Stromal cell of bone marrow (primary cell): ENCODE results near the gene ANXA10.
A peak's percentile ranks its signal among the peaks of the same experiment; 100 is the strongest.
"Not testable (repeated sequence)": the region's sequence is repeated elsewhere in the genome, so short reads cannot be mapped to it uniquely, and the experiment has no call there.

Experiments used
- DNase-seq: peaks from one replicate; pipeline ENCODE4 v3.0.0-alpha.2; 2012; ENCODE audit warnings: low read depth

ANXA10 gene

DNA sequence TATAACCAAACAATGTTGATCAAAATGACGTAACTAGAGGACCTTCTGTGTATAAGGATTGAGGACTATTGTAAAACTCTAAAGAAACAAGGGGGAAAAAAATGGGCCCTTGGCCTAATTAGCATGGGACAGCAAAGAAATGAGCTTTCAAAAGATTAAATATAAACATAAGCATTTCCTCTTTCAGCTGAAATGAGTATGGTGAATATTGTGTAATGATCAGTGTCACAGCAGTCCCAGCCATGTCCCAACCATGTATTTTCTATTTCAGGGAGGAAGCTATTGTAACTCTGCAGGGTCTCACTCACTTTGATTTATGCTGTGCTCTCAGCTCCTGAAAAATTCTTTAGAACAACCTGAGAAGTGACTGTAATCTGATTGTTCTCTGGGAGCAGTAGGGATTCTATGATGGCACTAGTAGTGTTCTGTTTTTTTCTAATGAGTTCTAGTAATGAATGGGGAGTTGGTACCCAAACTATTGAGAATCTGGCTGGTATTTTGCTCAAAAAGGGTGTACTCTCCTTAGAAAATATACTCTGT lies 25.8 kb downstream of the ANXA10 start:
- DNase-seq, result no peak

DNA sequence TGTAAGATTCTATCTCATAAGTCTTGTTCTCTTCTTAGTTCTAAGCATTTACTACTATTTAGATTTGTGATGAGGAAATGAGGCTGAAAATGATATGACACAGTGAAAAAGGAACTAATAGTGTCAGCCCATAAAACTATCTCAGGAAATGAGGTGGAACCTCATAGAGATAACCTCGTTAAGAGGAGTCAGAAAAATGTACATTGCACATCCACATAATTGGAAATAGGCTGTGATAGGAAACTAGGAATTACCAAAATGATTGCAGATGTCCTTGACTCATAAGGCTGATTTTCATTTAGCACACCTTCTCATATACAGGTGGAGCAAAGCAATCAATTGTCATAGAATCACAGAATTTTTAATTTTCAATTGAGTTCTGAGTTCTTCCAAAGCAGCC lies 26.8 kb downstream of the ANXA10 start:
- no peak for DNase-seq

DNA sequence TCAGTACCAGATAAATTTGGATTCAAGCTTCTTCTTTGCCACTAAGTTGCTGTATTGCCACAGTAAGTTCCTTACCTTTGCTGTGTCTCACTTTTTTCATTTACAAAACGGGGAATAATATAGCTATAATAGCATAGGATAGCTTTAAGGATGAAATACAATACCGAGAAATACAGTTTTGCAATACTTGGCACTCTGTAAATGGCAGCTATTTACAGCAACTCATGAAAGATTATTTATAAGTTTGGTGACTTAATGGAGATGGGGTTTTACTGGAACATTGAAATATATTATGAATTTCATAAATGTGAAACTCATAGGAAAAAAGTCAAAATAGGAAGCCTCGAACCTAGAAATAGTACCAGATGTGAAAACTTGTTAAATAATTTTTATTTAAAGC lies 27.6 kb downstream of the ANXA10 start:
- DNase-seq, result peak; percentile 31

DNA sequence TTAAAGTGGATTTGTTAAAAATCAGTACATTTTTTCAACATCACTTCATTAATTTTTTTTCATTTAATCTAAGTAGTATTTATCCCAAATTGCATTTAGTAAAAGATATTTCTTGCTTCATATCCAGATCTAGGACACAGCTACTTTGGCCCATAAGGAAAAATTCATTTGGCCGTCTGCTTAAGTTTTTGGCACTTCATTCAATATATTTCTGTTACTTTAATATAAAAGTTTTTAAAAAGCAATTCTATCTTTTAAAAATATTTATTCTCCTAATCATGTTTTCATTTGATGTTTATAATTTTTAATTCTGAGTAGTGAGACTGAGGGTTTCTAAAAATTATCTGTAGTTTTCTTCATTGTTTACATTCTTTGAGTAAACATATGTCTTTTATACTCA lies 28.5 kb downstream of the ANXA10 start:
- DNase-seq, result no peak

DNA sequence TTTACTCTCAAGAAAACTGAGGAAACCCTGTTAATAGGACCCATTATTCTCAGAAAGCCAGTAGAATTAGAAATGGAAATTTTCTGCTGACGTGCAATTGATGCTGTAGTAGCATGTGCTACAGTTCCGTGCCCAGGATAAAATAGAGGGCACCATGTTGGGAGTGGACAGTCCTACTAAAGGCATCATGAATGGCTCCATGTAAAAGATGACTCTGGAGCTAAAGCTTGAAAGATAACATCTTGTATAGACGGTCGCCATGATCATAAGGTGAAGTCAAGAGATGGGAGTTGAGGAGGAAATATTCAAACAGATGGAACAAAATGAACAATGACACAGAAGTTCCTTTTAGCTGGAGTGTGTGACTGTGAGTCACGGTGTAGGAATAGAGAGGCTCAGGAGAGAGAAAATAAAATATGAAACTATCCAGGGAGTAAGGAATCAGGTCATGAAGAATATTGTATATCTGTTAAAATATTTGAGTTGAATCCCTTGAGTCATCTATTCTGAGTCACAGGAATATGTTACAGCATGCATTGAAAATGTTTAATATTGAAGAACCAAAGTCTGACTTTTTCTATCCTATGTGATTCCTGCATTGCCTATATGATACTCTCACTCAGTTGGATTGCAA lies 31.8 kb downstream of the ANXA10 start:
- DNase-seq, result peak; percentile 72

DNA sequence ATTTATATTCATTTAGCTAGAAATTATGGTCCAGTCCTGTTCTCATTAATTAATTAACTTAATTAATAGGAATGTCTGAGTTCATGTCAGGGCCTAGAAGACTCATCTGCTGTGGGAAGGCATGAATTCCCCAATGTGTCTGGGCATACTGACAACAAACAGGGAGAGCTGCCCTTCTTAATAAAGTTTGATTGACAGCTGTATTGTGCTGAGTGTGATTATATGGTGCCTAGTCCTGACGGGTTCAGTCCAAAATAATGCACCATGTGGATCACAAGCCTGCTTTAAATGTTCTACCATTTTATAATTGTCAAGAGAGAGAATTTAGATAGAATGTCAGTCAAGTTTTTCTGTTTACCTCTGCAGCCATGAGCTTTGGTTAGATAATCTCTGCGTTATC lies 34.6 kb downstream of the ANXA10 start:
- DNase-seq, result no peak

DNA sequence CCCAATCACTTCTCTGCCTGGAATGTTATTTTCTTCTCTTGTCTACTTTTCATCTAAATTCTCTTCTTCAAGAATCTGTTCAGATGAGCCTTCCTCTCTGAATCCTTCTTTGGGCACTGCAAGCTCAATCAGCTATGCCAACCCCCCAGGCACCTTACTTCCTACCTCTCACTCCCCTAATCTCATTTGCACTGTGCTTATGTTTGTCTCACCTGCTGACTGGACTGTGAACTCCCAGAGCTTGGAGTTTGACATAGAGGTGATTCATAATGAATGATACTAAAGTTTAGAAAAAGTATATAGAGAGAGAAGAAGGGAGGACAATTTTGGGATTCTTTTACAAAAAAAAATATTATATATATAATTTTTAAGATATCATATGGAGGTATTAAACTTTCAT lies 36.3 kb downstream of the ANXA10 start:
- no peak for DNase-seq

DNA sequence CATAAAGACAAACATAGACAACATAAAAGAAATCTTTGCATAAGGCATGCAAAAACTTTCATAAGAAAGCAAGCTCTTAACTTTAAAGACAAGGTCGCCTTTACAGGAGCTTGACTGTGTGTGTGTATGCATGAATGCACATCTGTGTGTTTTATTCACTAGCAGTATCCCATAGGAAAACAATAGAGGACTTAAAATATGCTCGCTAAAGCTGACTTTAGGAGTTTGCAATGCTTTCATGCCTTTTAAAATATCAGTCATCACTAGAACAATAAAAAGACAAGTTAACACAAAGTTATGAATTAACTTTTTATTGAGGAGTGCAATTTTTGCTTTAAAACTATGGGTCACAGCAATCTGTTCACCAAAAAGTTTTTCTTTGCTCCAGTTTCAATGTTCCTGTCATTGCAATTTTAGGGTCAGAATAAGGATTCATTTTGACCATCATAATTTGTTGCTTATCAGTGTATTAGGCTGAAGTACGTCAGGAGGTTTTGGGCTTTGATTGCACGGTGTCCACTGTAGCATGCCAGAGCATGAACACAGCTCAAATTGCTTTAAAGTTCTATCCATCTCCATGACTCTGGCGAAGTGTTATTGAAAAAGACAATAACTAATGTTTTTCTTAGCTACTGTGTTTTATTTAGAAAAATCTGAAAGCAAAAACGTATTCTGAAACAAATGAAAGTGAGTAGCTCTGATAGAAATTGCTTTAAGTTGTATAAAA lies 36.9 kb downstream of the ANXA10 start:
- DNase-seq, result no peak

DNA sequence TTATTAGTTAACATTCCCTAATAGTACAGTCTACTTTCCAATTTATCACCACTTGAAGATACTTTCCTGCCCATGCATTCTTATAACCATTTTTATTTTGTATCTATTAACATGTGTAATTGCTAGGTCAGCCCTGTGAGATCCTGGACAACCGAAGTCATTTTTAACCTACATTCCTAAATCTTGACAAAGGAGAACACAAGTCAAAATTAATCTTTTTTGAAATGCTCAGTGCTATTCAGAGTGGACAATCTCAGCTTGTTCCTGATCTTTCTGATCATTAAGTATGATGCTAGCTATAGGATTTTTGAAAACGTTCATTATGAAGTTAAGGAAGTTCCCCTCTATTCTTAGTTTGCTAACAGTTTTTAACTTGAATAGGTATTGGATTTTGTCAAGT lies 37.5 kb downstream of the ANXA10 start:
- no peak for DNase-seq

DNA sequence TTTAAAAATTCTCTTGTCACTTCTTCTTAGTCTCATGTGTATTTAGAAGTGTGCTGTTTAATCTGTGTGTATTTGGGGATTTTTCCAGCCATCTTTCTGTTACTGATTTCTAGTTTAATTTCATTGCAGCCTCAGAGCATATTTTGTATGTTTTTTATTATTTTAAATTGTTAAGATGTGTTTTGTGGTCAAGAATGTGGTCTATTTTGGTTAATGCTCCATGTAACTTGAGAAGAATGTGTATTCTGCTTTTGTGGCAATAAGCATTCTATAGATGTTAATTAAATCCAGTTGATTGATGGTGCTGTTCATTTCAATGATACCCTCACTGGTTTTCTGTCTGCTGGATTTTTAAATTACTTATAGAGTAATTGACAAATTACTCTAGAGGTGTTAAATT lies 38.9 kb downstream of the ANXA10 start:
- DNase-seq, result no peak

DNA sequence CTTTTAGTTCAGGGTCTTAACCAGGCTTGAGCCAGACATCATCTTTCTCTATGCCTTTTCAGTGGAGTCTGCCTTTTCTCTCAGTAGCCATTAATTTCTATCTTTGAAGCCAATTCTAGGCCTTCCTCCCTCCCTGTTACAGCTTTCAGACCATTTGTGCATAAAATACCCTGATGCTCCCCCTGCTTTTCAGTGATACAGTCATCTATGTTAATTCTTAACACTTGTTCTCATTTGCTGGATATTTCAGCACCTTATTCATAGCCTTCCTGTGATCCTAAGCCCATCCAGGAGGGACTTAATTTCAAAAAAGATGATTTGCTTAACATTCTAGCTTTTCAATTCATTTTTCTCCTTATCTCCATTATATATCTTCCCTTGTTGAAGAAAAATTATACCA lies 42.3 kb downstream of the ANXA10 start:
- DNase-seq, result no peak

DNA sequence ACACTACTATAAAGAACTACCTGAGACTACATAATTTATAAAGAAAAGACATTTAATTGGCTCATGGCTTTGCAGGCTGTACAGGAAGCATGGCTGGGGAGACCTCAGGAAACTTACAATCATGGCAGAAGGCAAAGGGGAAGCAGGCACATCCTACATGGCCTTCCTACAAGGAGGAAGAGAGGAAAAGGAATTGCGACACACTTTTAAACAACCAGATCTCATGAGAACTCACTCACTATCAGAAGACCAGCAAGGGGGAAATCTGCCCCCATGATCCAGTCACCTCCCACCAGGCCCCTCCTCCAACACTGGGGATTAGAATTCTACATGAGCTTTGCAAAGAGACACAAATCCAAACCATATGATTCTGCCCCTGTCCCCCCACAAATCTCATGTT lies 43.5 kb downstream of the ANXA10 start:
- DNase-seq, result not testable (repeated sequence)

DNA sequence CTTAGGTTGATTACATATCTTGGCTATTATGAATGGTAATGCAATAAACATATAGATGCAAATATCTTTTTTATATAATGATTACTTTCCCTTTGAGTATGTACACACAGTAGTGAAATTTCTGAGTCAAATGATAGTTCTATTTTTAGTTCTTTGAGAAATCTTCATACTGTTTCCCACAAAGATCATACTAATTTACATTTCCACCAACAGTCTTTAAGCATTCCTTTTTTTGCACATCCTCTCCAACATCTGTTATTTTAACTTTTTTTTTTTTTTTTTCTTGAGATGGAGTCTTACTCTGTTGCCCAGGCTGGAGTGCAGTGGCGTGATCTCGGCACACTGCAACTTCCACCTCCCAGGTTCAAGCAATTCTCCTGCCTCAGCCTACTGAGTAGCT lies 45.4 kb downstream of the ANXA10 start:
- DNase-seq, result not testable (repeated sequence)

DNA sequence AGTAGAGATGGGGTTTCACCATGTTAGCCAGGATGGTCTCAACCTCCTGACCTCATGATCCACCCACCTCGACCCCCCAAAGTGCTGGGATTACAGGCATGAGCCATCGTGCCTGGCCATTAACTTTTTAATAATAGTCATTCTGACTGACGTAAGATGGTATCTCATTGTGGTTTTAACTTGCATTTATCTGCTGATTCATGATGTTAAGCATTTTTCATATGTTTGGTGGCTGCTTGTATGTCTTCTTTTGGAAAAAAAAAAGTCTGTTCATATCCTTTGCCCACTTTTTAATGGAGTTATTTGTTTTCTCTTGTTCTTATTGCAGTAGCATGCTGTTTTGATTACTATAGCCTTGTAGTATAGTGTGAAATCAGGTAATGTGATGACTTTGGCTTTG lies 45.8 kb downstream of the ANXA10 start:
- peak; percentile 76 for DNase-seq

DNA sequence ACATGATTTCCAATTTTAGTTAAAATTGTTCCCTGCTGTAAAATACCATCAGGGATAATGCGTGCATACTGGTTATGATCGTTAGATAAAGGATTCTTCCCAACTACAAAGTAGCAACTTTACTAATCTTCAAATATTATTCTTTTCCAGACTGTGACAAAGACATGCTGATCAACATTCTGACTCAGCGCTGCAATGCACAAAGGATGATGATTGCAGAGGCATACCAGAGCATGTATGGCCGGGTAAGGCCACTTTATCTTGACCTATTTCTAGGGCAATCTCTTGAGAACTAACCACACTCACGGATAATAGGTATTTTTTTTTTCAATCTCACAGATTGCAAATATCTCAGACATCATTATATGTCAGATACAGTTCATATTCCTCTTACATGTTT lies 47.0 kb downstream of the ANXA10 start:
- no peak for DNase-seq

DNA sequence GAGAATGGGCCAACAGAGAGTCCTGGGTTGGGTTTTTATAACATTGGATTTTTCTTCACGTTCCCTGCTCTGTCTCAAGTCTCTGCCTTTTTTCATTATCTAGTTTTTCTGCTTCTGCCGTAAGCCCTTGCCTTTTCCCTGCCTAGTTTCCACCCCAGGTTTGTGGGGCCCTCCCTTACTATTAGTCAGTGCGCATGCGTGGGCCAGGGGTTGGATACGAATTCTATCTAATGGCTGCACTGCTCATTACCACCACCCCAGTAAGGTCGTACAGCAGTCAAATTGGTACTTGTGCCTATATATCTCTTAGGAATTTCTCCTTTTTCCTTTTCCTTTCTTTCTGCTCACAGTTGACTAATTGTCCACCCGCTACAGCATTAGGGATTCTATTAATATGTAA lies 49.4 kb downstream of the ANXA10 start:
- no peak for DNase-seq

DNA sequence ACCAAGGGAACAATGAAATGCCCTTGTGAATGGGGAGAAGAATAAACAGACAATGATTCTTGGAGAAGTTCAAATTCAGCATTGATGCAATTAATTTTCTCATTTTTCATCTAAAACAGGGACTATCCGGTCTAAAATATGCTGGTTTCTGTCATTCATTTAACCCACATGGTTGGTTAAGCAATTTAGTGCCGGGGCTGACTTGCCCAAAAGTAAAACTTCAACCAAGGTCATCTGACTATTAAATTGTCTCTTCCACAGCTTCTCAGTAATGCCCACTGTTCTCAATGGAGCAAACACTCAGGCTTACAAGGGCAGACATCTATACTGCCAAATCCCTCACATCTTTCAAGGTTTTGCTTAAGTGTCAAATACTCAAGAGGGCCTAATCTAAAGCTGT lies 51.3 kb downstream of the ANXA10 start:
- DNase-seq, result no peak

DNA sequence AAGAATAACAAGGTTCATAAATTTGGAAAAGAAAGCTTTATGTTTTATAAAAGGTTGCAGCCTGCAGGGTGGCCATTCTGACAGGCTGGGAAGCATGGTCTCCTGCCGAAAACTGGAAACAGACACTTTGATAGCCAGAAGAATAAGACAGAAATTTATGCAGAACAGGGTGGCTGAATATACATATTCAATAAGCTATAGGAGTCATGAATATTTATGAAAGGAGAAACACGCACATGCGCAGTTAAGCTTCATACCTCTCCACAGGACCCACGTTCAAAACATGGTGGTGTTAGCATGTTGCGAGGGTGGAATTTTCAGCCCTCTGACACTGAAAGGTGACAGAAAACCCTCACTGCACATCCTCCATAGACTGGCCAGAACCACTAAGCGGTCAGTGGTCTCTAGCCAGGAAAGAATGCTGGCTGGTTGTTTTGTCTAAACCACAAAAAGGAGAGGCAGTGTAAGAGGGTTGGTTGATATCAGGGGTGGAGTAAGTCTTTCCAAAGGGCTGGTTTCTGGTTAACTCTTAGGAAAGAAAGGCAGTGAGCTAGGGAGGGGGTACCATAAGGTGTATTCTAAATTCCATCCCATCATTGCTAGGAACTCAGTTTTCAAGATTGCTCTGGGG lies 58.2 kb downstream of the ANXA10 start:
- no peak for DNase-seq

DNA sequence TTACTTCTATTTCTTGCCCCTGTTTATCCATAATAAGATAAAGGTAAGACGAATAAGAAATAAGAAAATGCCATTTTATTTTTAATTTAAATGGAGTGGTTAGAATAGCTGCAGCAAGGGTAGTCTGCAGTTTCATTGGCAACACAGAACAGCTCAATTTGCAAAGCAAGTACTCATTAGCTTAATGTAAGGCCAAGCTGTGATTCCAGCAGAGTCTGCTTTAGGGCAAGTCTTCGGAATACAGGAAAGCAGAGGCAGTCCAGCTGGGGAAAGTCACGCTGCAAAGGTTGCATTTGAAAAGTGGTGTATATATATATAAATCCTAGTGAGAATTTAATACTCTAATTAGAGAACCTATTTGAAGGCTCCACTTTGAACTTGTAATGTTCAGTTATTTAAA lies 59.0 kb downstream of the ANXA10 start:
- no peak for DNase-seq

DNA sequence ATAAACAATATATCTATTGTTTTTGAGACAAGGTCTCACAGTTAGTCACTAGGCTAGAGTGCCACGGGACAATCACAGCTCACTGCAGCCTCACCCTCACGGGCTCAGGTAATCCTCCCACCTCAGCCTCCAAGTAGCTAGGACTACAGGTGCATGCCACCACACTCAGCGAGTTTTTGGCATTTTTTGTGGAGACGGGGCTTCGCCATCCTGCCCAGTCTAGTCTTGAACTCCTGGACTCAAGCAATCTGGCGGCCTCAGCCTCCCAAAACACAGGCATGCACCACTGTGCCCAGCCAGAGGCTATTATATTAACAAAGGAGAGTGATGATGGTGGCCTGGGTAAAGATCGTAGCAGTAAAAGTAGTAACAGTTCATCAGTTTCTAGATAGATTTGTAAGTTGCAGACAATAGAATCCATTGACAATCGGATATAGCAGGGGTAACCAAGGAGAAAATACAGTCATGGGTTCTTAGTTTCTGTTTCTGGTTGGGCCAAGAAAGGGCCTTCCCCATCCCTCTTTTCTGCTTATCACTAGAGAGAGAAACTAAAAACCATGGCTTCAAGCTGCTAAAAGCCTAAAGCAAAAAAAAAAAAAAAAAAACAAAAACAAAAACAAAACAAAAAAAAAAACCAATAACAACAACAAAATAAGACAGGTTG lies 60.6 kb downstream of the ANXA10 start:
- no peak for DNase-seq

DNA sequence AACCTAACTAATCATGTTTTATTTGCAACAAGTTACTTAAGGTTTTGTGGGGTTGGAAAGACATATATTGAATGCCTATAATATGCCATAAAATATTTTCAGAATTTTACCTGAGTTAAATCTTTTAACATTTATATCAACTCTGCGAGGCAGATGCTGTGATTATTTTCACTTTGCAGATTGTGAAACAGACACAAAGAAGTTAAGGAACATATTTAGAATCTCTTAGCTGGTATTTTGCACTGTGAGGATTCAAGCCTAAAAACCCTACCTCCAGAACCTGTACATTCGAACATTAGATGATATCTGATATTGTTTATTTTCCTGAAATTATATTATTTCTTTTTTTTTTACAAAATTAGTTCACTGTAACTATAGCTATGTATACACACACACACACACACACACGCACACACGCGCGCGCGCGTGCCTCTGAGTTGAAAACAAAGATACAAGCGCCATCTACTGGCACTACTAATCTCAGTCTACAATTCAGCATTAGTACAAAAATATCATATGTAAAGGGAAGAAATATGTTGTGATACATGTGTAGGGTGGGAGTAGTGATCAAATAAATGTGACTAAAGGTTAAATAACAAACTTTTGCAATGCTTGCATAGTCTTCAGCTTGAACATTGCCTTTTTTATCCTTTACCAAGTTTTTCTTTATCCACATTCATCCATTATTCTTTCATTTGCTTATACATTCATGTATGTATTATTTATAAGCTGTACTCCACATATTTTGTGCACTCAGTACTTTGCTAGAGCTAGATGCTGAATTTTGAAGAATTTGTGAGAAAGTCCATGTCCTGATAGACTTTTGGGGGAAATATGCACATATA lies 61.5 kb downstream of the ANXA10 start:
- peak; percentile 67 for DNase-seq
